Stimulated activated CD8-positive, alpha-beta memory T cell treated with anti-CD3 and anti-CD28 coated beads, Interleukin-4, amount 100 ng/mL, for 24 hours (primary cell): ENCODE measurements around the gene SYT1.
"Not testable (repeated sequence)": the region's sequence is repeated elsewhere in the genome, so short reads cannot be mapped to it uniquely, and the experiment has no call there.

ENCODE experiments used
- DNase-seq: peaks from one replicate; pipeline ENCODE4 v3.0.0-alpha.2; 2020; ENCODE audit warnings: low read depth

Gene SYT1

DNA sequence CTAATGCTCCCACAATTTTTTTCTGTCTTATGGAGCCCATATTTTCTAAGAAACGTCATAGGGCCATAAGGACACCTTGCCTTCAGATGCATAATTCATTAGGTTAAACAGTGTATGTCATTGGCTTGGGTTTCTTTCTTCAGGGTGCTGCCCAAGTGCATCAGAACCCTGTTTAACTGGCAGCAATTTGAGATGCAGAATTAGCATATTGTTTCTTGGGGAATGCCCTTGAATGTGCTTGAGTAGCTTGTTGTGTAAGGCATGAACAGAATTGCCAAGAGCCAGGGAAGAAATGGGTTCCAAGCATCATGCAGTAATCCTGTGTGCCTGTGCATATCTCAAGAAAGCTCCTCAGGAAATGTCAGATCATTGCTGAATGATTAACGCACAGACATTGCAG lies 277.2 kb downstream of the SYT1 start:
- no peak for DNase-seq

DNA sequence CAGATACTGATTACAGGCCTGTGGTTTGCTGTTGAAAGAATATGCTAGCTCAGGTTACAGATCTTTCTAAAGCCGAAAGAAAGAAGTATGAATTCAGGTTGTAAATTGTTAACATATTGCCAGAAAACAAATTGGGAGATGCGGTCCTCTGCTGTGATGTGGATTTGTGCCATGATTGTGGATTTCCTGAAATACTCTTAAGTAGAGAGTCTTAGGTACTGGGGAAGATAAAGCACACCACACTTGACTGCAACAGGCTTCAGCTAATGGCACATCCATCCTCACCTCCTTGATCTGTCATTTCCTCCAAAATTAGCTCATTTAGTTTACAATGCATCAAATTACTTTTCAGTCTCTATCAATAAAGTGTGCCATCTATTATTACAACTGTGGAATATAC lies 279.2 kb downstream of the SYT1 start:
- DNase-seq: no peak

DNA sequence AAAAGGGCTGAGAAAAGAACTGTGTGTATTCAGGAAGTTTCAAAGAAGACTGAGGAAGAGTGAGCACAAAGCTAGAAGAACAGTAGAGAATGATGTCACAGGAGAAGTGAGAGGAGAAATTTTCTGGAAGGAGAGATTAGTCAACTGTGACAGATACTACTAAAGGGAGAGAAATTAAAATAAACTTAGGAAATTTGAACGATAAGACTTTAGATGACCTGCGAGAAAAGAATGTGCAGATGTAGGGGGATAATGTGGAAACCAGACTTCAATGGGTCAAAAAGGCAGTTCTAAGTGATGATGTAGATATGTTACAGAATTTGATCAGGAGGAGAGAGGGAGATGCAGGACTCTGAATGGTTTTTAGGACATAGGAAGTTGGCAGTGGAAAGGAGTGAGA lies 287.4 kb downstream of the SYT1 start:
- no peak for DNase-seq

DNA sequence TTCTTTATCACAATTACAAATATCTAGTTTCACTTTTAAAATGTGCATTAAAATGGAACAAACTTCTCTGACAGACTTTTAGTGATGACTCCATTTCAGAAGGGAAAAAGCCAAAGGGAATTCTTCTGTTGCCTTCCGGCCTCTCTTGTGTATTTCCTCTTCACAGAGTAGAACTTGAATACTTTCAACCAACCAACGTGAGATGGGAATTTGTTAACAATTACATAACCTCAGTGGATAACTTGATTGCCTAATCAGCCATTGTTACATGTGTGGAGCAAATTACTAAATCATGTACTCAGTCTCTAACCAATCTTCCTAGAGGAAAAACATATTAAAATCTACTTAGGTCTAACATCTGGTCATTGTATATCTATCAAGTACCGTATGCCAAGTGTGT lies 291.1 kb downstream of the SYT1 start:
- DNase-seq: no peak

DNA sequence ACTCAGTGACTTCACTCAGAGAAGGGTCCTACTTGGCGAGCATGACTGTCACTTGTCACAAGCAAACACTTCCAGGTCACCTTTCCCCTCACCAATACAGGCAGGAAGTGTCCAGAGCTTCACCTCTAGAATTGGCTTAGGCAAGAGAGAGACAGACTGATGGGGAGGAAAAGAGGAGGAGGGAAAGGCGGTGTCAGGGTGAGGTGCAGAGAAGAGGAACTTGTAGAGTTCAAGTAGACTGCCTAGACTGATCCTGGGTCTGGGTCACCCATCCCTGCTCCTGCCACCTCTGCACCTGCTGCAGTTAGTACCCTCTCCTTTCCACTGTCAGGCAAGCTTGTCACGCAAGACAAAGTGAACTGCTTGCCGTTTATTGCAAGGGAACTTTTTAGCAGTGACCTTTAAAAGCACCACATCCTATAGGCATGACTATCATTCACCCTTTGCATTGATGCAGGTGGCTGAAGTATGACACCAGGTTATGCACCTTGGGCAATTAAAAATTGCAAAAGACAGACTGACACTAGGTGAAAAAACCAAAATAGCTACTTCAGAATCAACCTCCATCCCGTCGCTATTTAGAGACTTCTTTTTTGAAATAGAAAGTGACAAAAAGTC lies 292.4 kb downstream of the SYT1 start:
- no peak for DNase-seq

DNA sequence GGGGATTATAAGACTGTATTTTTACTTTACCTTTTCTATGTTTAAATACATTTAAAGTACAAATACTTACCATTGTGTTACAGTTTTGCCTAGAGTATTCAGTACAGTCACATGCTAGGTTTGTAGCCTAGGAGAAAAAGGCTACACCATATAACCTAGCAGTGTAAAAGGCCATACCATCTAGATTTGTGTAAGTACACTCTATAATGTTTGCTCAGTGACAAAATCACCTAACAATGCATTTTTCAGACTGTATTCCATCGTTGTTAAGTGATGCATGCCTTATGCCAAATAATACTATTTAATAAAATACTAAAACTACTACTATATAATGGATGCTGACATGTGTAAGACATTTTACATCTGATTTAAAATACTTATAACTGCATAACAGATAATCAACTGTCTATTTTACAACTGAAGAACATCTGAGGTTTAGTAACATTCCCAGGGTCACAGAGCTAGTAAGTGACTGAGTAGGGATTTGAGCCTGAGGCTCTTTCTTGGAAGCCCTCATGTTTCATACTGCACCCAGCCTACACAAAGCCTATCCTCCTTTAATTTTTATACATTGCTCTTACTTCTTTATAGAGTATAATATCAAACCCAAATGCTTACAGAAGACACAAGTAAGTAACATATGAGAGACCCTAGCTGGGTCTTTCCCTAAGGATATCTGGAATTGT lies 296.8 kb downstream of the SYT1 start:
- no peak for DNase-seq

DNA sequence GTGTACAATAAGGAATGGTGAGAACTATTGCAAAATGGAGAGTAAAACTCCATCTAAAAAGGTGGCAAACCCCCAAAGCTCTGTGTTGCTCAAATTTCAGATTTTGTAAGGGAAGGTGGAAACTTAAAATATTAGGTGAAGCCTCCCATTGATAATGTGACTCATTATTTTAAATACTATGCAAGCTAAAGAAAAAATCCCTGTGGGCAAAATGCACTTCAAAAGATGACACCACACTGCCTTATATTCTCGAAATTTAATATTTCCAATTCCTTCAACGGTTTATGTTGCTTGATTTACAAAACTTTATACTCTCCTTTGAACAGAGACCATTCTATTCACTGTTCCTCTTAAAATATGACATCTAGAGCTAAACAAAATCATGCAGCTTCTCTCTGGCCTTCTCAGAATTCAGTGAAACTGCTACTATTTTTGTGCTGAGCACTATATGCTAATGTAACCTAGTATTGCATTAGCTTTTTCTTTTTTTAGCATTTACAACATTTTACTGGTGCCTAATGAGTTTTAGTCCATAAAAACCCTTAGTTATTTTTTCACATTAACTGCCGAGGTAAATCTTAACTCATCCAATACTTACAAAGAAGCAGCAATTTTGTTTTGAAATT lies 297.7 kb downstream of the SYT1 start:
- DNase-seq: no peak

DNA sequence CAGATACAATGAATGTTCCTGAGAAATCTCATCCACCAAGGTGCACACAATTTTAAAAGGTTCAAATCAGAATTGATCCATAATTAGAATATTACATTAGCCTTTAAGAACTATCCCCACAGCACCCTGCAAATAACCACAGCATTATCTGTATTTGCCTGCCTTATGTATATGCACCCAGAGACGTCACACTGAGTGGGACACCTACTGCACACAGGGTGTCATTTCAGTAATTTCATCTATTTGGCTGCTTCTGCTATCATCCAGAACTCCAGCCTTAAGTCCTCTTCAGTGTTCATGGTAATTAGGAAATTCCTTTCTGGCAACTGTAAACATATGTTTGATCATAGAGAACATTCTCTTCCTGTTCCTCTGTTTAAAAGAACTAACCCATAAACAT lies 298.4 kb downstream of the SYT1 start:
- no peak for DNase-seq

DNA sequence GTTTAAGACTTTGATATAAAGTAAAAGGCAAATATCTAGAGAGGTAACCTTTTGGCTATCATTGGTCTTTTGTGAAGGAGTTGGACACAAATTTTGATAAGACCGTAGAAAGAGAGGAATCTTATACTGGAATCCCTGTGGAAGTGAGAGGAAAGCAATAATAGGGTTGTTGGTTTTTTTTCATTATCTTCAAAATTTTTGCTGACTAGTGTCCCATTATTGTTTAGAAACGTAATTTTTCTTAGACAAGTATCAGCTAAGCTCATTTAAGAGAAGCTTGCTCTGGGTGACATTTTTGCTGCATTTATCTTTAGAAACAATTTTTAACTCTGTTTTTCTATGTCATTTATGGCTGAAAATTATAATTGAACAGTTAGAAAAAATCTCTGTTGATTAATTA lies 300.3 kb downstream of the SYT1 start:
- no peak for DNase-seq

DNA sequence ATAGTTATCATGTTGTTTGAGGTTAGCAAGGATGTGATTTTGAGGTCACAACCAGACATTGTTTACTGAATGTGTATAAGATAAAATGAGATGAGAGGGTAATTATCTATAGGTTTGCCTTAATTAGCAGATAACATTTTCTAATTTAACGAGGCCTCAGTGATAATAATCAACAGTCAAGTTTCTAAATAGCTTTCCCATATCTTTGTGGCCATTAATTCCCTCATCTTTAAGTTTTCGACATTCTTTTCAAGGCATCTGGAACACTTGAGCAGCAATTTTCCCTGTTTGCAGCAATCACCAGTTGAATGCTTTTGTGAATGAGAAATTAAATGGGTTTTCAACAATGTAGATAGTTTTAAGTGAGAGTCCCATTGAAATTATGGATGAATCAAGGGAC lies 304.1 kb downstream of the SYT1 start:
- DNase-seq: no peak

DNA sequence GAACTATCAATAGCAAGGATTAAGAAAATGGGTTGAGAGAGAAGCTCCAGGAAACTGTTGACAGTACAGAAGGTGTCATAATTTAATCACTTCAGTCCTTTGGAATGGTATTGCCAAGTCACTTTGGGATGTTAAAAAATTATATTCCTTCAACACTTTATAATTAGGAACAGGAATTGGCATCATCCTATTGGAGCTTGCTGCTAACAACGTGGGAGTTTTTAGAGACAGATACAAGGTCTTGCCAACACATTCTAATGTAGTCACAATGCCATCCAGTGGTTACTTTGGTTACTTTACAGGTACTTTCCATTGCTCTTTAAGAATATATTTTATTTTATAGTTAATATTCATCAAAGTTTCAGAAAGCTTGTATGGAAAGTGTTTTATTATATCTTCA lies 310.1 kb downstream of the SYT1 start:
- DNase-seq: no peak

DNA sequence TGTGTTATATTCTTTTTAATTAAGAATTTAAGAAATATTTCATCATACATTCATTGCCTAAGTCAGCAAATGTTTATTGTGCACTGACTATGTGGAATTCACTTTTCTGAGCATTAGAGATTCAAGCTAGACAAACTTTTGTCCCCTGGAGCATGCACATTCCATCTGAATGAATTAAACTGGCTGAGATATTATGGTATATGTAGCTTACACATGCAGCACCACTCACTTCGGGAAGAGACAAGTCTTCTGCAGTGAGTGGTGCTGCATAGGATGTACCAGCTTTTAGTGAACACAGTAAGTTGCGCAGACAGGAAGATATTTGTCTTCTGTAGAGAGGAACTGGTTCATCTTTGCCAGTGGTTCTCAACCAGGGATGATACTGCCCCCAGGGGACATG lies 318.4 kb downstream of the SYT1 start:
- no peak for DNase-seq

DNA sequence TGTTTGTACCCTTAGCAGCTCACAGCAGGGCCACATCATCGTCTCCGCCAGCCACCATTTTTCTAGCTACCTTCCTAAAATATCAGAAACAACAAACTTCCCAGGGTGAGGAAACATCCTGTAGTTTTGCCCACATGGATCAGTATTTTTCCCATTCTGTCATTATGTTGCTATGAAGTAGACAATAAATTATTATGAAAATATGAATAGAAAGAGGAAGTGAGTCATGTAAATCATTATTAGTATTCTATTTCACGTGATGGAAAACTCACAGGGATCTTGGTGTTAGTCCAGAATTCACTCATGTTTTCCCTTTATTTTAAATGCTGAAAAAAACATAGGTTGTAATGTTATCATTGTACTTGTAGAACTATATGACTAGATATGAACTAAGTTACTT lies 319.4 kb downstream of the SYT1 start:
- no peak for DNase-seq

DNA sequence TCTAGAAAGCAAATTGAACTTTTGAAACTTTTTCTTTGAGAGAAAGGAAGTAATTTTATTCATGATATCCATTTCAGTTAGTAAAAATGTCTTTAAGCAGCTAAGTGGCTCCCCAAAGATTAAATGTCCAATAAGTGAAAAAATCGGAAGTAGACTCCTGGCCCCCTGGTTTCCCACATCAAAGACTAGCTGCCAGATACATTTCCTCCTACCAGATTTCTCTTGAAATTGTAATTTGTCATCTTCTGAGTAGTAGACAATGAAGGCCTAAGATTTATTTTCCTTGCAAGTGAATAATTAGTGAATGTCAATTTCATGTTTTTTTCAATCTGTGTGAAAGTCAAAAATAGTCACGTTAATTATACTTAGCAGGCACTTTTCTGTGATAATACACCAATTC lies 321.9 kb downstream of the SYT1 start:
- DNase-seq: no peak

DNA sequence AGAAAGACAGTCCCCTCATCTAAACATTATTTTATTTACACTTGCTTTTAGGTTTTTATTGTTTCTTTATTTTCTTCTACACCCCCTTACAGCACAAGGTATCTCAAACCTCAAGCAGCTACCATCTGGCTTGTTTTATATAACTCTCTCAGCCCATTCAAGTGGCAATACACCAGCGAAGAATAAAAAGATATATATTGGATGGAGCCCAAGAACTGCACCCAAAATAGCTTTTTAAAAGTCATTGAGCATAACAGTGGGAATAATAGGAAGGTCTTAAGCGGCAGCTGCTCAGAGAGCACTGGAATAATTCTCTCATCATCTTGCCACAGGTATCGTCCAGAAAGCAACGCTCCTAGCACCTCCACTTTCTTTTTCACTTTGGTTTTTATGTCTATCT lies 322.5 kb downstream of the SYT1 start:
- no peak for DNase-seq

DNA sequence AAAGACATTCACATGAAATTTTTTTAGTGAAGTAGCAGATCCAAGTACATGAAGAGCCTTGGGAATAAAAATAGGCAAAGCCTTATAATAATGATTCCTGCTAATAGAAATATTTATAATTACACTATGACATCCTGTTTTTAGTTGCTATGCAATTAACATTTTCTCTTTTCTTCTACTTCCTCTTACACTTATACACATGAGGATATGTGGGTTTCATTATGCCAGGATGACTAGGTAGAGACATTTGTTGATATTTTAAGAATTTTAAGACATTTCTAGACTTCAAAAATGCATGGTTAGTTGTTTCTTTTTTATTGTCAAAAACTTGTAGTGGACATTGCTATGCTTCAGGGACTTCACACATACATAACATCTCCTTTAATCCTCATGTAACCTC lies 326.8 kb downstream of the SYT1 start:
- no peak for DNase-seq

DNA sequence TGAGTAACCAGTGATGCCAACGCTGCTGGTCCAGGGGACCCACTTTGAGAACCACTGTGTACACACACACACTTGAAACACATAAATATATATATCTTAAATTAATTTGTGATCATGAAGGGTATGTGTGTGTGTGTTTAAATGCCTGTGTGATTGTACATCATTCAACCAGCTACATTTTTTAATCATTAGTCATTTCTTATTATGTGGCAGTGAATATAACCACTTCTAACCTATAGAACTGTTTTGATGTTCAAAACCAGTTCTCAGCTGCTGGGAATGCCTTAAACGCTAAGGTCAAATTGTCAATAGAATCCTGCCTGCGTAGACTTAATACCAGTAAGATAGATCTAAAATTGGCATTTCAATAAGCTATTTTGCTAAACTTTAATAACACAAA lies 330.0 kb downstream of the SYT1 start:
- no peak for DNase-seq

DNA sequence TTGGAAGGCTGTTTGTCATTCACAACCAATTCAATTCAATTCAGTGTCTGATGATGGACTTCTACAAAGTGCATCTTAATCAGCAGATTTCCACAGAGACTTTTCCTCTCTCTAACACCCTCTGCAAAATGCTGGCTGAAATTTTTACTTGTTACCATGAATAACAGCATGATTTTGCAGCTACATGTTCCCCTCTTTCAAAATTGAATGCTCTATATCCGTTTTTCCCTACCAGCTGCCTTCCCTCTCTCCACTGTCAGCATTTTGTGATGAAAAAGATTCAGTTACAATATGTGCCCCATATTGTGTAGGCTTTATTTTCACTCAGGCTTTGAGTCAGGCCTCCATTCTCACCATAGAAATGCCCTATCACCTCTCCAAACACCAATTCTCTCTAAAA lies 334.6 kb downstream of the SYT1 start:
- no peak for DNase-seq

DNA sequence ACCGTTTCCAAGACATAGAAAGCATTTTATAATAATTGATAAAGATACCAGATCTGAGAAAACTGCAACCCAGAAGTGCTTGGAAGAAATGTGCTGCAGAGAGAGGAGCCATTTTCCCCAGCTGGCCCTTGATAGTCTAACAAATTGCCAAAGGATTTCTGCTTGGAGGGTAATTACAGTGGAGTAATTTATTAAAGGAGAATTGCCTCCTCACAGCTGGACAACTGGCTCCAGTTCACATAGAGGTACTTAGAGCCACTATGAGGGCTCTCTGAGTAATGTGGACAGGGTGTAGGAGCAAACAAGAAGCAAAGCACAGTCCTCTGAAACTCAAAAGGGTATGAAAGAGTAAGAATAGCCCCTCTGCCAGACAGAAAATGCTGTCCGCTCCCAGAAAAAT lies 335.6 kb downstream of the SYT1 start:
- no peak for DNase-seq

DNA sequence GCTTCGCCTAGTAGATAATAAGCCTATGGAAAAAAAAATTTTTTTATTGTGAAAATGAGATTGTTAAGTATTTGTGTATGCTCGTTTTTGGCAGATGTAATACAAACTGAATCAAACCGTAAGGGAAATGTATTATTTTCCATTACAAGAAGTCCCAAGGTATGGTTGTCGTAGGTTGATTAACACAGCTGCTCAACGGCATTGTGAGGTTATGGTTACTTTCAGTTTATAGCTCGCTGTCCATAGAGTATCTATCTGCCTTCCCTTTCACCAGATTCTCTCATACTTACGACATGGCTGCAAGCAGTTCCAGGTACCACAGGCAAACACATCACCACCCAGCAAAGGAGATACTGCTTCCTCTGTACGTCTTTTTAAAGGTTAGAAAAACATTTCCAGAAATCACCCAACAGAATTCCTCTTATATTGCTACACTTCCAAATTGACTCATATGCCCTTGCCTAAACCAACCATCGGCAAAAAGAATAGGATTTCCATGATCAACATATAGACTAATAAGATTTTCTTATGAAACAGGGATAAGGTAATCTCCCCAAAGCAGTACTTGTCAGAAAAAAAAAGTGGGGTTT lies 338.6 kb downstream of the SYT1 start:
- DNase-seq: no peak

DNA sequence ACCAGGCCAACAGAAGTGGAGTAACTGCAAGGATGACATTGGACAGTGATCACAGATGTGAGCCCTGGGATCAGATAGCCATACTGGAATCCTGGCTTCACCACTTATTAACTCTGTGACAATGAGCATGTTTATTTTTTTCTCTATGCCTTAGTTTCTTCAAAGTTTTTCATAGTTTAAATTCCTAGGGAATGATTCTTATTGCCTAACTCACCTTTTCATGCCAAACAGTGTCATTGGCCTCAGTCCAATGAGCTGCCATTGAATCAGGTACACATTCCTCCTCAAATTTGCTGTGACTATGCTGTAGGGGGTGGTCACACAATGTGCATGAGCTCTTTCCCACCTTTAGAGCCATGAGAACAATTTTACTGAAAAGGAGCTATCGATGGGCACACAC lies 342.3 kb downstream of the SYT1 start:
- no peak for DNase-seq

DNA sequence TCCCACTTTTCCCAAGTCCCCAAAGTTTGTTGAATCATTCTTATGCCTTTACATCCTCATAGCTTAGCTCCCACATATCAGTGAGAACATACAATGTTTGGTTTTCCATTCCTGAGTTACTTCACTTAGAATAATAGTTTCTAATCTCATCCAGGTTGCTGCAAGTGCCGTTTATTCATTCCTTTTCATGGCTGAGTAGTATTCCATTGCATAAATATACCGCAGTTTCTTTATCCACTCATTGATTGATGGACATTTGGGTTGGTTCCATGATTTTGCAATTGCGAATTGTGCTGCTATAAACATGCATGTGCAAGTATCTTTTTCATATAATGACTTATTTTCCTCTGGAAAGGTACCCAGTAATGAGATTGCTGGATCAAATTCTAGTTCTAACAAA lies 345.8 kb downstream of the SYT1 start:
- DNase-seq: not testable (repeated sequence)

DNA sequence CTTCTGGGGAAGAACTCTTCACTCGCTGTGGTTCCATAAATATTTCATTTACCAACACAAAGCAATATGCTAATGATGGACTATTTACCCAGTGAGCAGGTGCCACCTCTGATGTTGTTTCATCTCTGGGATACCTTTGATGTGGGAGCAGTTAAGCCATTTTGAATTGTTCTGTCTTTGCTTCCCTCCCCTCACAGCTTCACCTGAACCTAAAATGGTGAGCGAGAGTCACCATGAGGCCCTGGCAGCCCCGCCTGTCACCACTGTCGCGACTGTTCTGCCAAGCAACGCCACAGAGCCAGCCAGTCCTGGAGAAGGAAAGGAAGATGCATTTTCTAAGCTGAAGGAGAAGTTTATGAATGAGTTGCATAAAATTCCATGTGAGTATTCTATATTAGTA lies 352.7 kb downstream of the SYT1 start:
- no peak for DNase-seq

DNA sequence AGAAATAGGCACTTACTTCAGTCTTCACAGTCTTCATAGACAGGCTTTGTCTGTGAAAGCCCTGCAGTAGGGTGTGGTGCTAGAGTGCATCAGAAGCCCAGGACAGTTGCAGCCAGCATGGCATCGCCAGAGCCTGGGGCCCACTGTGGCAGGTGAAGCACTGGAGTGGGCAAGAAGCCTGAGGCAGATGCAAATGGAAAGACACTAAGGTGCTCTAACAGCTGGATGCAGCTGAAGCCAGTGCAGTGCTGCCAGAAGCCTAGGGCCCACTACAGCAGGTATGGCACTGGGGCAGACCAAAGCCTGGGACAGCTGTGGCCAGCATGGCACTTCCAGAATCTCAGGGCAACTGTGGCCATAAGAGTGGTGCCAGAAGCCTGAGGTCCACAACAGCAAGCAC lies 358.6 kb downstream of the SYT1 start:
- DNase-seq: no peak
